Subcutaneous abdominal adipose tissue (tissue), 5 donors: ENCODE measurements around the gene MACF1.

Experiments used
- H3K27ac ChIP-seq: one replicate; pipeline ENCODE4 v1.7.0; 2013; ENCODE audit warnings: low read depth, mild to moderate bottlenecking, inconsistent platforms, low read length, moderate library complexity
- H3K27me3 ChIP-seq, 5 donors: one replicate each; pipeline ENCODE4 v1.7.0; 2013; ENCODE audit warnings: low read length in 5 of 5, inconsistent platforms in 1 of 5; ENCODE audit not compliant: control insufficient read depth in 5 of 5, insufficient read depth in 4 of 5
- H3K36me3 ChIP-seq, 5 donors: one replicate each; pipeline ENCODE4 v1.7.0; 2013; ENCODE audit warnings: low read length in 5 of 5; ENCODE audit not compliant: control insufficient read depth in 5 of 5, insufficient read depth in 5 of 5
- H3K4me1 ChIP-seq, 5 donors: one replicate each; pipeline ENCODE4 v1.7.0; 2013; ENCODE audit warnings: low read length in 5 of 5, mild to moderate bottlenecking in 3 of 5, moderate library complexity in 1 of 5; ENCODE audit not compliant: control insufficient read depth in 5 of 5, insufficient read depth in 5 of 5
- H3K4me3 ChIP-seq, 5 donors: one replicate each; pipeline ENCODE4 v1.7.0; 2013; ENCODE audit warnings: low read length in 5 of 5, low read depth in 1 of 5
- H3K9ac ChIP-seq, 5 donors: one replicate each; pipeline ENCODE4 v1.7.0; 2013; ENCODE audit warnings: low read length in 5 of 5, mild to moderate bottlenecking in 4 of 5, moderate library complexity in 3 of 5
- H3K9me3 ChIP-seq, 5 donors: one replicate each; pipeline ENCODE4 v1.7.0; 2013; ENCODE audit warnings: low read length in 5 of 5; ENCODE audit not compliant: control insufficient read depth in 5 of 5
- donor health status: healthy.
- donor health status: healthy.
- donor health status: healthy.
- donor health status: healthy.
- donor health status: healthy.

MACF1 gene

GRCh38 chr1:39394598-39394997 is 190.1 kb downstream of the MACF1 start:
- Histone ChIP-seq H3K27me3 (no peaks in the 10 kb centered on the region), H3K4me1 (peaks cover 10 to 66% (median 54%) of the 10 kb centered on the region in 5 donors), H3K9ac (no peak overlapping the region), H3K4me3 (no peak overlapping the region), H3K27ac (no peak overlapping the region), H3K9me3 (no peaks in the 10 kb centered on the region), H3K36me3 (peaks cover 0 to 9% (median 3%) of the 10 kb centered on the region in 5 donors)

GRCh38 chr1:39395357-39395831 is 190.9 kb downstream of the MACF1 start:
- Histone ChIP-seq H3K4me3 (no peak overlapping the region), H3K4me1 (peaks cover 10 to 66% (median 54%) of the 10 kb centered on the region in 5 donors), H3K9ac (peak overlapping the region in 1 of 5 donors; percentile 2), H3K9me3 (no peaks in the 10 kb centered on the region), H3K27me3 (no peaks in the 10 kb centered on the region), H3K36me3 (peaks cover 0 to 2% (median 0%) of the 10 kb centered on the region in 5 donors), H3K27ac (no peak overlapping the region)

GRCh38 chr1:39396671-39397070 is 192.2 kb downstream of the MACF1 start:
- Histone ChIP-seq H3K4me1 (peaks cover 10 to 58% (median 46%) of the 10 kb centered on the region in 5 donors), H3K27me3 (no peaks in the 10 kb centered on the region), H3K9ac (no peak overlapping the region), H3K36me3 (no peaks in the 10 kb centered on the region), H3K27ac (no peak overlapping the region), H3K4me3 (no peak overlapping the region), H3K9me3 (no peaks in the 10 kb centered on the region)

GRCh38 chr1:39397487-39397886 is 193.0 kb downstream of the MACF1 start:
- no peaks in the 10 kb centered on the region for H3K27me3 ChIP-seq

GRCh38 chr1:39398278-39399021 is 194.0 kb downstream of the MACF1 start:
- no peaks in the 10 kb centered on the region for H3K36me3 ChIP-seq
- H3K27me3 ChIP-seq: no peaks in the 10 kb centered on the region
- H3K4me3 ChIP-seq: no peak overlapping the region
- H3K27ac ChIP-seq: peak overlapping the region; percentile 85
- no peaks in the 10 kb centered on the region for H3K9me3 ChIP-seq
- peak overlapping the region in 2 of 5 donors; percentile 49 to 55 for H3K9ac ChIP-seq
- peaks cover 4 to 42% (median 34%) of the 10 kb centered on the region in 5 donors for H3K4me1 ChIP-seq

More at GRCh38 chr1:39397487-39397886, 193.0 kb downstream of the MACF1 start:
- H3K36me3 ChIP-seq: no peaks in the 10 kb centered on the region
- H3K4me3 ChIP-seq: no peak overlapping the region
- H3K9me3 ChIP-seq: no peaks in the 10 kb centered on the region
- H3K27ac ChIP-seq: peak overlapping the region; percentile 85
- no peak overlapping the region for H3K9ac ChIP-seq
- H3K4me1 ChIP-seq: peaks cover 8 to 49% (median 38%) of the 10 kb centered on the region in 5 donors

GRCh38 chr1:39401106-39401505 is 196.6 kb downstream of the MACF1 start:
- no peak overlapping the region for H3K9ac ChIP-seq
- peaks cover 4 to 30% (median 27%) of the 10 kb centered on the region in 5 donors for H3K4me1 ChIP-seq
- H3K27me3 ChIP-seq: no peaks in the 10 kb centered on the region
- H3K9me3 ChIP-seq: no peaks in the 10 kb centered on the region
- no peak overlapping the region for H3K27ac ChIP-seq
- H3K36me3 ChIP-seq: no peaks in the 10 kb centered on the region
- no peak overlapping the region for H3K4me3 ChIP-seq

GRCh38 chr1:39404876-39405275 is 200.4 kb downstream of the MACF1 start:
- H3K9ac ChIP-seq: no peak overlapping the region
- no peak overlapping the region for H3K4me3 ChIP-seq
- H3K27me3 ChIP-seq: no peaks in the 10 kb centered on the region
- peak overlapping the region; percentile 2 for H3K27ac ChIP-seq
- no peaks in the 10 kb centered on the region for H3K9me3 ChIP-seq
- H3K4me1 ChIP-seq: peaks cover under 1 to 46% (median 38%) of the 10 kb centered on the region in 5 donors
- no peaks in the 10 kb centered on the region for H3K36me3 ChIP-seq

- Histone ChIP-seq H3K9ac (no peak overlapping the region), H3K27ac (peak overlapping the region; percentile 33), H3K27me3 (no peaks in the 10 kb centered on the region), H3K4me3 (no peak overlapping the region), H3K36me3 (no peaks in the 10 kb centered on the region), H3K4me1 (peaks cover 6 to 50% (median 43%) of the 10 kb centered on the region in 5 donors), H3K9me3 (no peaks in the 10 kb centered on the region)
These were observed 200.9 kb downstream of the MACF1 start for GRCh38 chr1:39405358-39405757.

- Histone ChIP-seq H3K4me1 (peaks cover 10 to 65% (median 57%) of the 10 kb centered on the region in 5 donors), H3K9ac (peak overlapping the region in 3 of 5 donors; percentile 22 to 63 (median 47)), H3K4me3 (no peak overlapping the region), H3K36me3 (peaks cover 0 to under 1% (median 0%) of the 10 kb centered on the region in 5 donors), H3K9me3 (no peaks in the 10 kb centered on the region), H3K27ac (peak overlapping the region; percentile 93), H3K27me3 (no peaks in the 10 kb centered on the region)
These were observed 202.3 kb downstream of the MACF1 start for GRCh38 chr1:39406533-39407450.
